HCEC 1CT (cell line): ENCODE data around the gene PCDHGA8.
"Not testable (repeated sequence)": the region's sequence is repeated elsewhere in the genome, so short reads cannot be mapped to it uniquely, and the experiment has no call there.

Experiments used
- DNase-seq: peaks from one replicate; pipeline ENCODE4 v3.0.0-alpha.2; 2017

Gene PCDHGA8

DNA sequence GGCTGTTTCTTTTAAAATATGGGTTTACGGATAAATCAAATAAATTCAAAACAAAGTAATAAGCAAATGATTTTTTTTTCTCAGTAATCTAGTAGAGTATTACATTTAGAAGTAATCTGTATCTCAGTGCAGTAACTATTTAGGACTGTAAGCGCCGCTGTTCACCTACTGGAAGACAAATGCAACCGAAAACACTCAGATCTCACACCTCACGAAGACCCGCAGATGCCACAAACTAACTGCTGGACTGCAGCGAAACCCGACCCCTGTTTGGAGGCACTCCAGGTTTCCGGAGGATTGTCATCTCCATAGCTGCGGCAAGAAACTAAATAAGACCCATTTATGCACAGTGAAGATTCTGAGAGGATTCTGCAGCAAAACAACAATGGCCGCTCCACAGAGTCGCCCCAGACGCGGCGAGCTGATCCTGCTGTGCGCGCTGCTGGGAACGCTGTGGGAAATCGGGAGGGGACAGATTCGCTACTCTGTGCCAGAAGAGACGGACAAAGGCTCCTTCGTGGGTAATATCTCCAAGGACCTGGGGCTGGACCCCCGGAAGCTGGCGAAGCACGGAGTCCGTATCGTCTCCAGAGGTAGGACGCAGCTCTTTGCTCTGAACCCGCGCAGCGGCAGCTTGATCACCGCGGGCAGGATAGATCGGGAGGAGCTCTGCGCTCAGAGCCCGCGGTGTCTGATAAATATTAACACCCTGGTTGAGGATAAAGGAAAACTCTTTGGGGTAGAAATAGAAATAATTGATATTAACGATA, at the start of gene PCDHGA8:
Gene PCDHGA8, plus strand, starts transcription at position 205 of the 770 bp plus-strand sequence. Its CDS starts 181 bp downstream, at position 386.
- DNase-seq = no peak

GRCh38 chr5:141342773-141343172, 49.7 kb upstream of the PCDHGA8 start:
- no peak for DNase-seq

DNA sequence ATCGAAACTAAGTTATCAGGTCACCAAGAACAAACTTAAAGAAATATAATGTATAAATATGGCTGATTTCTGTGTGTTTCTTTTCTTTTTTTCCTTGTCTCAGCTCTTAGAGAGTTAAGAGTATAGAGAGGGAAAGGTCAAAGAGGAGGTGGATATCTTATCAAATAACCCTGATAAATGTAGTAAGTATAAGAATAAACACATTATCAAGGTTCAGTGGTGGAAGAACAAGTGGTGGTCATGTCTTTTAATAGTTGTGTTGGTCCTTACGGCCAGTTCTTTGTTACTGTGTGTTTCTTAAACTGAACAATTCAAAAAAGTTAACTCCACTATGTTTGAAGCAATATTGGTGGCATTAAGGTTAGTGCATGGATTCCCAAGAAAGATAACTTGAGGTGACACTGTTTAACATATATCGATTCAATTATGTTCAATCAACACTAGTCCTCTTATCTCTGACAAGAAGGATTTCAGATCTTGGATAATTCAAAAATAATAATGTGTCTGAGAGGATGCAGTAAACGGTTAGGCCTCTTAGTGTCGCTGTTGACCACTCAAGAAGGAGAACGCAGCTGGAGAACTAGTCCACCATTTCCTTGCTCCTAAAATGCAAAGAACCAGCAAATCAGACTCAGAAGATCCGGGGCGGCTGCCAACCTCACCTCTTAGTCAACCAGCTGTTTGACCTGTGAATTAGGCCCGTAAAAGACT, 49.0 kb upstream of the PCDHGA8 start, which contains the start of gene PCDHGA3:
Gene PCDHGA3, plus strand, starts transcription at position 588 of the 711 bp plus-strand sequence. CDS start 205 bp downstream, outside the sequence.
- no peak for DNase-seq

- DNase-seq = no peak
These were observed 48.4 kb upstream of the PCDHGA8 start for GRCh38 chr5:141343953-141344463.

GRCh38 chr5:141345327-141345726, 47.1 kb upstream of the PCDHGA8 start:
- no peak for DNase-seq

DNA sequence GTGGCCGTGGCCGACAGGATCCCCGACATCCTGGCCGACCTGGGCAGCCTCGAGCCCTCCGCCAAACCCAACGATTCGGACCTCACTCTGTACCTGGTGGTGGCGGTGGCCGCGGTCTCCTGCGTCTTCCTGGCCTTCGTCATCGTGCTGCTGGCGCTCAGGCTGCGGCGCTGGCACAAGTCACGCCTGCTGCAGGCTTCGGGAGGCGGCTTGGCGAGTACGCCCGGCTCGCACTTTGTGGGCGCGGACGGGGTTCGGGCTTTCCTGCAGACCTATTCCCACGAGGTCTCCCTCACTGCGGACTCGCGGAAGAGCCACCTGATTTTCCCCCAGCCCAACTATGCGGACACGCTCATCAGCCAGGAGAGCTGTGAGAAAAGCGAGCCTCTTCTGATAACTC, 46.4 kb upstream of the PCDHGA8 start:
- not testable (repeated sequence) for DNase-seq

DNA sequence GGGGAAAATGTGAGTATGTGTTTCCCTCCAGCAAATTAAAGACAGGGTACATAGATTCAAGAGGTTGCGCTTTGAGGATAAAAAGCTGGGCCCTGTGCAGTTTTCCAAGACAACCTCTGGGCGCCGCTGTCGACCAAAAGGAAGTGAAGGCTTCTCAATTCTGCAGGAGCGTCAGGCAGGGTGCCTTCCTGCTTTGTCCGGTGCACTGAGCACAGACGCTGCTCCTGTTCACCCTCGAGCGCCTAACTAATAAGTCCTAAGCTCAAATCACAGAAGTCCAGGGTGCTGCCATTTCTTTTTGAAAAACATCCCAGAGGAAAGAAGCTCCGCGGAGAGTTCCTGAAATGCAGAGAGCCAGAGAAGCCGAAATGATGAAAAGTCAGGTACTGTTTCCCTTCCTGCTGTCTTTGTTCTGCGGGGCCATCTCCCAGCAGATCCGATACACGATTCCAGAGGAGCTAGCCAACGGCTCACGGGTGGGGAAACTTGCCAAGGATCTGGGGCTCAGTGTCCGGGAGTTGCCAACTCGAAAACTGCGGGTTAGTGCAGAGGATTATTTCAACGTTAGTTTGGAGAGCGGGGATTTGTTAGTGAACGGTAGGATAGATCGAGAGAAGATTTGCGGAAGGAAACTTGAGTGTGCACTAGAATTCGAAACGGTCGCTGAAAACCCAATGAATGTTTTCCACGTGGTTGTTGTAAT, 42.4 kb upstream of the PCDHGA8 start, which contains the start of gene PCDHGB1:
Gene PCDHGB1, plus strand, starts transcription at position 183 of the 703 bp plus-strand sequence. Its CDS starts 162 bp downstream, at position 345.
- DNase-seq = peak; percentile 59

- no peak for DNase-seq
These were observed 40.8 kb upstream of the PCDHGA8 start for GRCh38 chr5:141351591-141351990.

GRCh38 chr5:141354900-141355469, 37.4 kb upstream of the PCDHGA8 start, which contains the start of gene PCDHGA4:
Gene PCDHGA4, plus strand, starts transcription at chr5:141355021. Its CDS starts 87 bp downstream, at chr5:141355108.
- no peak for DNase-seq

DNA sequence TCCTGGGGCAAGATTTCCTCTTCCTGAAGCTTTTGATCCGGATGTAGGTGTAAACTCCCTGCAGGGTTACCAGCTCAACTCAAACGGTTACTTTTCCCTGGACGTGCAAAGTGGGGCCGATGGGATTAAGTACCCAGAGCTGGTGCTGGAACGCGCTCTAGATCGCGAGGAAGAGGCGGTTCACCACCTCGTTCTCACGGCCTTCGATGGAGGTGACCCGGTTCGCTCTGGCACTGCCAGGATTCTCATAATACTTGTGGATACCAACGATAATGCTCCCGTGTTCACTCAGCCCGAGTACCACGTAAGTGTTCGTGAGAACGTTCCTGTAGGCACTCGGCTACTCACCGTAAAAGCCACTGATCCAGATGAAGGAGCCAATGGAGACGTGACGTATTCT, 36.8 kb upstream of the PCDHGA8 start:
- no peak for DNase-seq

DNA sequence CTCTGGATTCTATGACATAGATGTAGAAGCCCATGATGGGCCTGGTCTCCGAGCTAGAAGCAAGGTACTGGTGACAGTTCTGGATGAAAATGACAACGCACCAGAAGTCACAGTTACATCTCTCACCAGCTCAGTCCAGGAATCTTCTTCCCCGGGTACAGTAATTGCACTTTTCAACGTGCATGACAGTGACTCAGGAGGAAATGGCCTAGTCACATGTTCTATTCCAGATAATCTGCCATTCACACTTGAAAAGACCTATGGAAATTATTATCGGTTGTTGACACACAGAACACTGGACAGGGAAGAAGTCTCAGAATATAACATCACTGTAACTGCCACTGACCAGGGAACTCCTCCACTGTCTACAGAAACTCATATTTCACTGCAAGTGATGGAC, 36.3 kb upstream of the PCDHGA8 start:
- DNase-seq = no peak

GRCh38 chr5:141356950-141357349, 35.5 kb upstream of the PCDHGA8 start:
- no peak for DNase-seq

DNA sequence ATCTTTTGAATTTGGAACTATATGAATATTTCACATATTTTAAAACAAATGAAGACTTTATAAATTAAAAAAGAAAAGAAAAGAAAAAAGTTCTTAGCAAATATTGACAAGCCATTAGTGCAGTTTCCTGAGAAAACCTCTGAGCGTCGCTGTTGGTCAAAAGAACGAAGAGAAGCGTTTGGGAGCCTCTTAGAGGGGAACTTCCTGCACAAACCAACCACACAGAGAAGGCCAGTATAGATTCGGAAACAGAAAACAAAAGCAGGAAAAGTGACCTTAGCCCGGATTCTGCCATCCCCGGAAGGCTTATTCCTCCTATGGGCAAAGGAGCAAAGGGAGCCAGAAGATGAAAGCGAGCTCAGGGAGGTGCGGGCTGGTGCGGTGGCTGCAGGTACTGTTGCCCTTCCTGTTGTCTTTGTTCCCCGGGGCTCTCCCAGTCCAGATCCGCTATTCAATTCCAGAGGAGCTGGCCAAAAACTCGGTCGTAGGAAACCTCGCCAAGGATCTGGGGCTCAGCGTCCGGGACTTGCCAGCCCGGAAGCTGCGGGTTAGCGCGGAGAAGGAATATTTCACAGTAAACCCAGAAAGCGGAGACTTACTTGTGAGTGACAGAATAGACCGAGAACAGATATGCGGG, 32.5 kb upstream of the PCDHGA8 start, which contains the start of gene PCDHGB2:
Gene PCDHGB2, plus strand, starts transcription at position 205 of the 637 bp plus-strand sequence. Its CDS starts 142 bp downstream, at position 347.
- DNase-seq = peak; percentile 53

- DNase-seq = no peak
These were observed 31.7 kb upstream of the PCDHGA8 start for GRCh38 chr5:141360685-141361084.

DNA sequence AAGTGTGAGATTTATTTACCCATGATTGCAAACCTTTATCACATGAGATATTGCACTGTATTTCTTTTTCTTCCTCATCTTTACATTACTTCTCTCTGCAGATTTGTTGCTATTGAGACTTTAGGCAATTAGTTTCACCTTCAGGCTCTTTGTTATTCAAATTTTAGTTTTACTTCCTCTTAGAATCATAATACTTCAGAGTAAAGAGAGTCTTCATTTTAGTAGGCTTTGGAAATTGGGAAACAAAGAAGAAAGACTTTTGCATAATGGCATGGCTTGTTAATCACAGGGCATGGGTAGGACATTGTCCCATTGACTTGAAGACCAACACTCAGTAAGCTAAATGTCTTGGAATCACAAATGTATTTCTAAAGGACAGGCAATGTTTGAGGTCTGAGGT, 29.7 kb upstream of the PCDHGA8 start:
- no peak for DNase-seq

DNA sequence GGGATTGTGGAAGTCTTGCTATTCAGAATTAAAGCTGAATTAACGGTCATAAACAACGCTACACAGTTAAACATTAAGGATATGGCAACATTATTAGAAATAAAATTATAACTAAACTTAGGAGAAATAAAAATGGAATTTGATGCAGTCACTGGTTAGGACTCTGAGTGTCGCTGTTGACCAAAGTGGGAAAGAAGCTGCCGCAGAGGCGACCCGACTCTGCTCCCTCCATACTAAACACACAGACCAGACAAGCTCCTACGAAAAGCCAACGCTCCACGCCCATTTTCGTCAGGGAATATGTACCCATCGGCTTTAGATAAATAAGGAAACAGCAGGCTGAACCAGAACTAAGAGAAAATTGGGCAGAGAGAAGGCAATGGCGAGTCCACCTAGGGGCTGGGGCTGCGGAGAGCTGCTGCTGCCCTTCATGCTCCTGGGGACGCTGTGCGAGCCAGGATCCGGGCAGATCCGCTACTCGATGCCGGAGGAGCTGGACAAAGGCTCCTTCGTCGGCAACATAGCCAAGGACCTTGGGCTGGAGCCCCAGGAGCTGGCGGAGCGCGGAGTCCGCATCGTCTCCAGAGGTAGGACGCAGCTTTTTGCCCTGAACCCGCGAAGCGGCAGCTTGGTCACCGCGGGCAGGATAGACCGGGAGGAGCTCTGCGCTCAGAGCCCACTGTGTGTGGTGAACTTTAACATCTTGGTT, 28.3 kb upstream of the PCDHGA8 start, which contains the start of gene PCDHGA5:
Gene PCDHGA5, plus strand, starts transcription at position 211 of the 709 bp plus-strand sequence. Its CDS starts 169 bp downstream, at position 380.
- no peak for DNase-seq

DNA sequence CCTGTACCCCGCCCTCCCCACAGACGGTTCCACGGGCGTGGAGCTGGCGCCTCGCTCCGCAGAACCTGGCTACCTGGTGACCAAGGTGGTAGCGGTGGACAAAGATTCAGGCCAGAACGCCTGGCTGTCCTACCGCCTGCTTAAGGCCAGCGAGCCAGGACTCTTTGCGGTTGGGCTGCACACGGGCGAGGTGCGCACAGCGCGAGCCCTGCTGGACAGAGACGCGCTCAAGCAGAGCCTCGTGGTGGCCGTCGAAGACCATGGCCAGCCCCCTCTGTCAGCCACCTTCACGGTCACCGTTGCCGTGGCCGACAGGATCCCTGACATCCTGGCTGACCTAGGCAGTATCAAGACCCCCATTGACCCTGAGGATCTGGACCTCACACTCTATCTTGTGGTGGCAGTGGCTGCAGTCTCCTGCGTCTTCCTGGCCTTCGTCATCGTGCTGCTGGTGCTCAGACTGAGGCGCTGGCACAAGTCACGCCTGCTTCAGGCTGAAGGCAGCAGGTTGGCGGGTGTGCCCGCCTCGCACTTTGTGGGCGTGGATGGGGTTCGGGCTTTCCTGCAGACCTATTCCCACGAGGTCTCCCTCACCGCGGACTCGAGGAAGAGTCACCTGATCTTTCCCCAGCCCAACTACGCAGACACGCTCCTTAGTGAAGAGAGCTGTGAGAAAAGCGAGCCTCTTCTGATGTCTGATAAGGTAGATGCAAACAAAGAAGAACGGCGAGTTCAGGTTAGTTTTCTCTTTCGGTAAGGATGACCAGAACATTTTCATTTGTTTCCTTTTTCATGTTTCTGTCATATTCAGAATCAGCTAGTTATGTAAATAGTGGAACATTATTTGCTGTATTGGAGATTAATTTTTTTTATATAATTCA, 26.2 kb upstream of the PCDHGA8 start:
- DNase-seq = no peak

DNA sequence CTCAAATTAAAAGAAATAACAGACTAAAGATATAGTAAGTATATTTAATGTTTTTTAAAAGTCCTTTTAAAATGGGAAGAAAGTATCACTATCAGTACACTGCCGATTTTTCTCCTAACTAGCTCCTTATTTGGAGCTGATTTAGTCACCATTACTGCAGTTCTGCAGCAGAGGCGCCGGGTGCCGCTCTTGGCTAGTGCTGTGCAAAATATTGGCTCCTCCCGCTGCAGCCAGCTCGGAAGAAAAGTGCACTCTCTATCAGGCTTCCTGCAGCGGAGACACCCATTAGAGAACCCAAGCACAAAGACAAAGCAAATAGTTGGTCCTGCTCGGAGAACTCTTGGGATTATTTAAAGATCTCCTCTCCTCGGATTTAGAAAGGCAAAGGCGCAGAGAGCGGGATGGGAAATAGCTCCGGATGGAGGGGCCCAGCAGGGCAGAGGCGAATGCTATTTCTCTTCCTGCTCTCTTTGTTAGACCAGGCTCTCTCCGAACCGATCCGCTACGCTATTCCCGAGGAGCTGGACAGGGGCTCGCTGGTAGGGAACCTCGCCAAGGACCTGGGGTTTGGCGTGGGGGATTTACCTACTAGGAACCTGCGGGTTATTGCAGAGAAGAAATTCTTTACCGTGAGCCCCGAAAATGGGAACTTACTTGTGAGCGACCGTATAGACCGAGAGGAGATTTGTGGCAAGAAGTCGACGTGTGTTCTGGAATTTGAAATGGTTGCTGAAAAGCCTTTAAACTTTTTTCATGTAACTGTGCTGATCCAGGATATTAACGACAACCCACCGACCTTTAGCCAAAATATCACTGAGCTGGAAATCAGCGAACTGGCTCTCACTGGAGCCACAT, 22.2 kb upstream of the PCDHGA8 start, which contains the start of gene PCDHGB3:
Gene PCDHGB3, plus strand, starts transcription at position 249 of the 855 bp plus-strand sequence. Its CDS starts 153 bp downstream, at position 402.
- peak; percentile 77 for DNase-seq
